T-helper 1 cell treated with Interleukin-12 subunit alpha and Interleukin-12 subunit beta and Interleukin-4 antibody, amounts not matched to agents 30 μg/mL and 1 μg/mL, for 36 hours (primary cell): Measurements from ENCODE around the gene ZNF423.

Experiments
- H3K27ac Mint-ChIP-seq: one replicate; pipeline ENCODE4 v1.8.0; 2021; ENCODE audit warnings: mild to moderate bottlenecking, mixed read lengths
- H3K27me3 Mint-ChIP-seq: one replicate; pipeline ENCODE4 v1.8.0; 2021; ENCODE audit warnings: low read depth, mixed read lengths
- H3K36me3 Mint-ChIP-seq: one replicate; pipeline ENCODE4 v1.8.0; 2021; ENCODE audit warnings: low read depth, mixed read lengths
- H3K4me1 Mint-ChIP-seq: one replicate; pipeline ENCODE4 v1.8.0; 2021; ENCODE audit warnings: low read depth, mixed read lengths
- H3K4me3 Mint-ChIP-seq: one replicate; pipeline ENCODE4 v1.8.0; 2021; ENCODE audit warnings: mild to moderate bottlenecking, moderate library complexity, mixed read lengths
- H3K9me3 Mint-ChIP-seq: one replicate; pipeline ENCODE4 v1.8.0; 2021; ENCODE audit warnings: mixed read lengths

Gene ZNF423

GRCh38 chr16:49855822-49856671 is at the start of gene ZNF423:
Gene ZNF423, minus strand, starts transcription at chr16:49856112. Its CDS starts 338 bp downstream, at chr16:49855774.
- Mint-ChIP-seq H3K27ac (no peak within 1 kb of the TSS), H3K27me3 (peaks cover 63% of the 10 kb centered on the region), H3K4me3 (peak within 1 kb of the TSS; percentile 72), H3K36me3 (no peaks in the 10 kb centered on the region), H3K9me3 (no peaks in the 10 kb centered on the region), H3K4me1 (peaks cover 5% of the 10 kb centered on the region)

- H3K9me3 Mint-ChIP-seq: no peaks in the 10 kb centered on the region
- H3K27ac Mint-ChIP-seq: no peak overlapping the region
- no peaks in the 10 kb centered on the region for H3K4me1 Mint-ChIP-seq
- H3K4me3 Mint-ChIP-seq: no peak overlapping the region
- H3K36me3 Mint-ChIP-seq: no peaks in the 10 kb centered on the region
- no peaks in the 10 kb centered on the region for H3K27me3 Mint-ChIP-seq
Observed at GRCh38 chr16:49904348-49905062, 48.6 kb upstream of the ZNF423 start.

GRCh38 chr16:49902908-49903307 is 47.0 kb upstream of the ZNF423 start:
- Mint-ChIP-seq H3K27me3 (no peaks in the 10 kb centered on the region), H3K27ac (no peak overlapping the region), H3K36me3 (no peaks in the 10 kb centered on the region), H3K4me1 (no peaks in the 10 kb centered on the region), H3K4me3 (no peak overlapping the region), H3K9me3 (no peaks in the 10 kb centered on the region)

GRCh38 chr16:49901711-49902110 is 45.8 kb upstream of the ZNF423 start:
- H3K27ac Mint-ChIP-seq: no peak overlapping the region
- H3K36me3 Mint-ChIP-seq: no peaks in the 10 kb centered on the region
- H3K4me1 Mint-ChIP-seq: no peaks in the 10 kb centered on the region
- no peak overlapping the region for H3K4me3 Mint-ChIP-seq
- no peaks in the 10 kb centered on the region for H3K27me3 Mint-ChIP-seq
- no peaks in the 10 kb centered on the region for H3K9me3 Mint-ChIP-seq

GRCh38 chr16:49900875-49901274 is 45.0 kb upstream of the ZNF423 start:
- H3K36me3 Mint-ChIP-seq: no peaks in the 10 kb centered on the region
- H3K27ac Mint-ChIP-seq: no peak overlapping the region
- H3K4me1 Mint-ChIP-seq: no peaks in the 10 kb centered on the region
- H3K4me3 Mint-ChIP-seq: no peak overlapping the region
- no peaks in the 10 kb centered on the region for H3K9me3 Mint-ChIP-seq
- H3K27me3 Mint-ChIP-seq: no peaks in the 10 kb centered on the region

GRCh38 chr16:49899991-49900695 is 44.2 kb upstream of the ZNF423 start:
- no peaks in the 10 kb centered on the region for H3K9me3 Mint-ChIP-seq
- H3K27me3 Mint-ChIP-seq: no peaks in the 10 kb centered on the region
- H3K4me3 Mint-ChIP-seq: no peak overlapping the region
- no peaks in the 10 kb centered on the region for H3K4me1 Mint-ChIP-seq
- H3K36me3 Mint-ChIP-seq: no peaks in the 10 kb centered on the region
- H3K27ac Mint-ChIP-seq: no peak overlapping the region

- no peaks in the 10 kb centered on the region for H3K9me3 Mint-ChIP-seq
- H3K27ac Mint-ChIP-seq: no peak overlapping the region
- H3K4me3 Mint-ChIP-seq: no peak overlapping the region
Observed at GRCh38 chr16:49896447-49896964, 40.6 kb upstream of the ZNF423 start.

GRCh38 chr16:49890876-49891275 is 35.0 kb upstream of the ZNF423 start:
- Mint-ChIP-seq H3K36me3 (no peaks in the 10 kb centered on the region), H3K27ac (no peak overlapping the region), H3K4me3 (no peak overlapping the region), H3K9me3 (no peaks in the 10 kb centered on the region), H3K4me1 (no peaks in the 10 kb centered on the region), H3K27me3 (peaks cover 5% of the 10 kb centered on the region)

More at GRCh38 chr16:49896447-49896964, 40.6 kb upstream of the ZNF423 start:
- Mint-ChIP-seq H3K36me3 (no peaks in the 10 kb centered on the region), H3K27me3 (no peaks in the 10 kb centered on the region), H3K4me1 (no peaks in the 10 kb centered on the region)

- H3K27ac Mint-ChIP-seq: no peak overlapping the region
- H3K4me1 Mint-ChIP-seq: no peaks in the 10 kb centered on the region
- peaks cover 5% of the 10 kb centered on the region for H3K27me3 Mint-ChIP-seq
- H3K36me3 Mint-ChIP-seq: no peaks in the 10 kb centered on the region
- H3K9me3 Mint-ChIP-seq: no peaks in the 10 kb centered on the region
- no peak overlapping the region for H3K4me3 Mint-ChIP-seq
Observed at GRCh38 chr16:49889725-49890397, 33.9 kb upstream of the ZNF423 start.

GRCh38 chr16:49886554-49887094 is 30.7 kb upstream of the ZNF423 start:
- no peaks in the 10 kb centered on the region for H3K4me1 Mint-ChIP-seq
- H3K27ac Mint-ChIP-seq: no peak overlapping the region
- no peaks in the 10 kb centered on the region for H3K36me3 Mint-ChIP-seq
- H3K4me3 Mint-ChIP-seq: no peak overlapping the region
- peaks cover 5% of the 10 kb centered on the region for H3K27me3 Mint-ChIP-seq
- no peaks in the 10 kb centered on the region for H3K9me3 Mint-ChIP-seq

- H3K4me3 Mint-ChIP-seq: no peak overlapping the region
- no peaks in the 10 kb centered on the region for H3K9me3 Mint-ChIP-seq
- no peak overlapping the region for H3K27ac Mint-ChIP-seq
- no peaks in the 10 kb centered on the region for H3K4me1 Mint-ChIP-seq
- H3K36me3 Mint-ChIP-seq: no peaks in the 10 kb centered on the region
- H3K27me3 Mint-ChIP-seq: peaks cover 9% of the 10 kb centered on the region
Observed at GRCh38 chr16:49884033-49885015, 28.4 kb upstream of the ZNF423 start.

GRCh38 chr16:49883076-49884014 is 27.4 kb upstream of the ZNF423 start:
- no peak overlapping the region for H3K27ac Mint-ChIP-seq
- H3K4me1 Mint-ChIP-seq: no peaks in the 10 kb centered on the region
- H3K36me3 Mint-ChIP-seq: no peaks in the 10 kb centered on the region
- peaks cover 9% of the 10 kb centered on the region for H3K27me3 Mint-ChIP-seq
- H3K4me3 Mint-ChIP-seq: no peak overlapping the region
- H3K9me3 Mint-ChIP-seq: no peaks in the 10 kb centered on the region
